DMS53 (cell line): ENCODE measurements around the gene EFHC2.
A peak's percentile ranks its signal among the peaks of the same experiment; 100 is the strongest.
"Not testable (repeated sequence)": the region's sequence is repeated elsewhere in the genome, so short reads cannot be mapped to it uniquely, and the experiment has no call there.

Source experiments
- DNase-seq: peaks from one replicate; lab custom pipeline; 2025; lab: John Stamatoyannopoulos, UW

EFHC2 gene

GRCh38 chrX:44291468-44292092 lies 51.9 kb downstream of the EFHC2 start:
- DNase-seq: no peak

- DNase-seq: no peak
These were observed 52.8 kb downstream of the EFHC2 start for GRCh38 chrX:44290718-44291117.

GRCh38 chrX:44282753-44283152 lies 60.7 kb downstream of the EFHC2 start:
- no peak for DNase-seq

- no peak for DNase-seq
These were observed 63.4 kb downstream of the EFHC2 start for GRCh38 chrX:44280116-44280515.

GRCh38 chrX:44274096-44274495 lies 69.4 kb downstream of the EFHC2 start:
- DNase-seq: no peak

- DNase-seq: no peak
These were observed 75.6 kb downstream of the EFHC2 start for GRCh38 chrX:44267861-44268260.

- no peak for DNase-seq
These were observed 76.4 kb downstream of the EFHC2 start for GRCh38 chrX:44267116-44267515.

GRCh38 chrX:44265559-44265958 lies 77.9 kb downstream of the EFHC2 start:
- DNase-seq: no peak

GRCh38 chrX:44264936-44265335 lies 78.5 kb downstream of the EFHC2 start:
- no peak for DNase-seq

- no peak for DNase-seq
These were observed 82.2 kb downstream of the EFHC2 start for GRCh38 chrX:44261286-44261685.

GRCh38 chrX:44260609-44261008 lies 82.9 kb downstream of the EFHC2 start:
- no peak for DNase-seq

- DNase-seq: not testable (repeated sequence)
These were observed 87.7 kb downstream of the EFHC2 start for GRCh38 chrX:44255742-44256141.

GRCh38 chrX:44253575-44253942 lies 89.9 kb downstream of the EFHC2 start:
- DNase-seq: no peak

- DNase-seq: peak; percentile 81
These were observed 90.5 kb downstream of the EFHC2 start for GRCh38 chrX:44252688-44253574.

GRCh38 chrX:44247468-44247867 lies 96.0 kb downstream of the EFHC2 start:
- DNase-seq: no peak

GRCh38 chrX:44246826-44247225 lies 96.6 kb downstream of the EFHC2 start:
- no peak for DNase-seq

GRCh38 chrX:44245733-44246132 lies 97.7 kb downstream of the EFHC2 start:
- DNase-seq: no peak

GRCh38 chrX:44244008-44244407 lies 99.5 kb downstream of the EFHC2 start:
- peak; percentile 58 for DNase-seq

GRCh38 chrX:44241546-44241945 lies 101.9 kb downstream of the EFHC2 start:
- no peak for DNase-seq

GRCh38 chrX:44240036-44240435 lies 103.4 kb downstream of the EFHC2 start:
- DNase-seq: no peak

- DNase-seq: no peak
These were observed 104.4 kb downstream of the EFHC2 start for GRCh38 chrX:44239036-44239435.

GRCh38 chrX:44235534-44235933 lies 107.9 kb downstream of the EFHC2 start:
- DNase-seq: no peak

- no peak for DNase-seq
These were observed 108.9 kb downstream of the EFHC2 start for GRCh38 chrX:44234541-44234940.

- DNase-seq: no peak
These were observed 109.4 kb downstream of the EFHC2 start for GRCh38 chrX:44234116-44234515.
